ENCODE data around the gene KCNH5. TPM values are rescaled to one million over a fixed set of nuclear protein-coding genes. Genes with fewer than 3 reads are reported as not detected.

Gene KCNH5
- total and polyA plus RNA-seq, 9 of the 15 experiments (the other 6 are each of a cell fraction or from before 2014, with no cell fraction given): 1.1 to 2.4 (median 1.4) TPM

- CTCF ChIA-PET (ENCODE audit: low intra/inter-chr PET ratio): no interaction called here
- POLR2A ChIA-PET: no interaction called here
- no peaks in the 10 kb centered on the region for H4K20me1 ChIP-seq (replicated peaks; ENCODE audit: control insufficient read depth, insufficient read depth, low read length)
- WGBS (ENCODE audit: insufficient coverage, low coverage, missing lambda C conversion rate): 0% methylated on average over 3 of the region's 4 CpGs
- in situ Hi-C loops (cut with MboI) (no loop called here), intact Hi-C loops (cut with micrococcal nuclease) (no loop called here)
- H3K27ac ChIP-seq (ENCODE audit: extremely low read depth, low read depth, low read length): no peak overlapping the region
- no peaks in the 10 kb centered on the region for H3K27me3 ChIP-seq (ENCODE audit: control insufficient read depth in 2 of 2, insufficient read depth in 2 of 2, low read length in 2 of 2)
- no TSS peak for BruUV-seq (replicated peaks)
- no peaks in the 10 kb centered on the region for H3K79me2 ChIP-seq (ENCODE audit: control insufficient read depth, insufficient read depth, low read length)
- no peaks in the 10 kb centered on the region for H3K9me3 ChIP-seq (replicated peaks; ENCODE audit: control insufficient read depth, insufficient read depth, low read depth, low read length)
- H3K4me3 ChIP-seq: no peak overlapping the region
- no peak overlapping the region for H2AFZ ChIP-seq (ENCODE audit: low read depth, low read length)
- H3K9me1 ChIP-seq (ENCODE audit: control insufficient read depth, insufficient read depth, low read length): no peaks in the 10 kb centered on the region
- no peaks in the 10 kb centered on the region for H3K36me3 ChIP-seq (ENCODE audit: control insufficient read depth, insufficient read depth, low read length)
- no peaks in the 10 kb centered on the region for H3K4me1 ChIP-seq (replicated peaks in 1 of 2; ENCODE audit: control insufficient read depth in 2 of 2, insufficient read depth in 2 of 2, low read length in 2 of 2)
- DNase-seq (ENCODE audit: extremely low read depth in 1 of 4, low spot score in 3 of 4): no peak
- TF ChIP-seq IRF9 (tag; IDR thresholded peaks at IDR 0.05): no peak
- TF ChIP-seq MEF2D (tag; conservative IDR thresholded peaks at IDR 0.05; ENCODE audit: low read depth): no peak
- H3K9ac ChIP-seq (ENCODE audit: insufficient read depth in 1 of 2, low read depth in 2 of 2, low read length in 2 of 2): no peak overlapping the region
- ATAC-seq: no peak
- no peak for FAIRE-seq
- H3K4me2 ChIP-seq (ENCODE audit: insufficient read depth, low read length): no peak overlapping the region
These were observed 353.4 kb downstream of the KCNH5 start for GRCh38 chr14:62691647-62692489.

GRCh38 chr14:62689733-62690132 lies 355.5 kb downstream of the KCNH5 start:
- no peak for FAIRE-seq
- Histone ChIP-seq H3K9me3 (replicated peaks; ENCODE audit: control insufficient read depth, insufficient read depth, low read depth, low read length) (no peaks in the 10 kb centered on the region), H3K27ac (ENCODE audit: extremely low read depth, low read depth, low read length) (no peak overlapping the region), H3K9me1 (ENCODE audit: control insufficient read depth, insufficient read depth, low read length) (no peaks in the 10 kb centered on the region), H2AFZ (ENCODE audit: low read depth, low read length) (no peak overlapping the region), H3K27me3 (ENCODE audit: control insufficient read depth in 2 of 2, insufficient read depth in 2 of 2, low read length in 2 of 2) (no peaks in the 10 kb centered on the region), H3K4me2 (ENCODE audit: insufficient read depth, low read length) (no peak overlapping the region), H3K36me3 (ENCODE audit: control insufficient read depth, insufficient read depth, low read length) (no peaks in the 10 kb centered on the region), H3K9ac (ENCODE audit: insufficient read depth in 1 of 2, low read depth in 2 of 2, low read length in 2 of 2) (no peak overlapping the region), H4K20me1 (replicated peaks; ENCODE audit: control insufficient read depth, insufficient read depth, low read length) (no peaks in the 10 kb centered on the region), H3K4me1 (replicated peaks in 1 of 2; ENCODE audit: control insufficient read depth in 2 of 2, insufficient read depth in 2 of 2, low read length in 2 of 2) (no peaks in the 10 kb centered on the region), H3K79me2 (ENCODE audit: control insufficient read depth, insufficient read depth, low read length) (no peaks in the 10 kb centered on the region), H3K4me3 (no peak overlapping the region)
- ChIA-PET POLR2A (no interaction called here), CTCF (ENCODE audit: low intra/inter-chr PET ratio) (no interaction called here)
- no peak for ATAC-seq
- intact Hi-C loops (cut with micrococcal nuclease) (no loop called here), in situ Hi-C loops (cut with MboI) (no loop called here)
- no peak for DNase-seq (ENCODE audit: extremely low read depth in 1 of 4, low spot score in 3 of 4)
- no TSS peak for BruUV-seq (replicated peaks)
- WGBS (ENCODE audit: insufficient coverage, low coverage, missing lambda C conversion rate): 0% methylated on average over 1 of the region's 1 CpG
- no peak for TF ChIP-seq FOXJ3 (CRISPR knock-in tag; IDR thresholded peaks at IDR 0.05)
- TF ChIP-seq ZNF696 (CRISPR knock-in tag; conservative IDR thresholded peaks at IDR 0.05): no peak
- no peak for TF ChIP-seq PTRF (tag; IDR thresholded peaks at IDR 0.05)
- TF ChIP-seq PTTG1 (tag; IDR thresholded peaks at IDR 0.05; ENCODE audit: low read depth): no peak
- no peak for TF ChIP-seq NKRF (IDR thresholded peaks at IDR 0.05; ENCODE audit: borderline replicate concordance)
- TF ChIP-seq MEIS2 (IDR thresholded peaks at IDR 0.05; ENCODE audit: partially characterized antibody): no peak
- no peak for TF ChIP-seq MEF2D (tag; conservative IDR thresholded peaks at IDR 0.05; ENCODE audit: low read depth)
- no peak for TF ChIP-seq SOX6 (IDR thresholded peaks at IDR 0.05)
- TF ChIP-seq ZNF282 (CRISPR knock-in tag; IDR thresholded peaks at IDR 0.05): no peak
